ENCODE results near the gene WARS2.

The WARS2 gene

GRCh38 chr1:119108988-119109387, 31.5 kb downstream of the WARS2 start:
- no peak for TF ChIP-seq CTCF (IDR thresholded peaks at IDR 0.05; ENCODE audit: insufficient read depth, low read length, poor library complexity, severe bottlenecking)
- Histone ChIP-seq H3K36me3 (ENCODE audit: control insufficient read depth, insufficient read depth, low read length) (no peaks in the 10 kb centered on the region), H3K4me3 (replicated peaks; ENCODE audit: low read depth, low read length) (no peak overlapping the region), H3K27me3 (replicated peaks; ENCODE audit: control insufficient read depth, insufficient read depth, low read length) (no peaks in the 10 kb centered on the region)
- DNase-seq (ENCODE audit: extremely low read depth, insufficient read length): no peak

- no peak overlapping the region for H3K4me3 ChIP-seq (replicated peaks; ENCODE audit: low read depth, low read length)
- no peak for TF ChIP-seq CTCF (IDR thresholded peaks at IDR 0.05; ENCODE audit: insufficient read depth, low read length, poor library complexity, severe bottlenecking)
- H3K27me3 ChIP-seq (replicated peaks; ENCODE audit: control insufficient read depth, insufficient read depth, low read length): no peaks in the 10 kb centered on the region
- no peak for DNase-seq (ENCODE audit: extremely low read depth, insufficient read length)
- no peaks in the 10 kb centered on the region for H3K36me3 ChIP-seq (ENCODE audit: control insufficient read depth, insufficient read depth, low read length)
Observed at GRCh38 chr1:119103764-119104163, 36.7 kb downstream of the WARS2 start.

GRCh38 chr1:119102051-119102450, 38.4 kb downstream of the WARS2 start:
- Histone ChIP-seq H3K36me3 (ENCODE audit: control insufficient read depth, insufficient read depth, low read length) (no peaks in the 10 kb centered on the region), H3K4me3 (replicated peaks; ENCODE audit: low read depth, low read length) (no peak overlapping the region), H3K27me3 (replicated peaks; ENCODE audit: control insufficient read depth, insufficient read depth, low read length) (no peaks in the 10 kb centered on the region)
- no peak for DNase-seq (ENCODE audit: extremely low read depth, insufficient read length)
- no peak for TF ChIP-seq CTCF (IDR thresholded peaks at IDR 0.05; ENCODE audit: insufficient read depth, low read length, poor library complexity, severe bottlenecking)

GRCh38 chr1:119101563-119101962, 38.9 kb downstream of the WARS2 start:
- no peak overlapping the region for H3K4me3 ChIP-seq (replicated peaks; ENCODE audit: low read depth, low read length)
- no peak for TF ChIP-seq CTCF (IDR thresholded peaks at IDR 0.05; ENCODE audit: insufficient read depth, low read length, poor library complexity, severe bottlenecking)
- no peaks in the 10 kb centered on the region for H3K27me3 ChIP-seq (replicated peaks; ENCODE audit: control insufficient read depth, insufficient read depth, low read length)
- no peak for DNase-seq (ENCODE audit: extremely low read depth, insufficient read length)
- H3K36me3 ChIP-seq (ENCODE audit: control insufficient read depth, insufficient read depth, low read length): no peaks in the 10 kb centered on the region

- DNase-seq (ENCODE audit: extremely low read depth, insufficient read length): no peak
- TF ChIP-seq CTCF (IDR thresholded peaks at IDR 0.05; ENCODE audit: insufficient read depth, low read length, poor library complexity, severe bottlenecking): no peak
- H3K27me3 ChIP-seq (replicated peaks; ENCODE audit: control insufficient read depth, insufficient read depth, low read length): no peaks in the 10 kb centered on the region
- H3K4me3 ChIP-seq (replicated peaks; ENCODE audit: low read depth, low read length): no peak overlapping the region
- H3K36me3 ChIP-seq (ENCODE audit: control insufficient read depth, insufficient read depth, low read length): no peaks in the 10 kb centered on the region
Observed at GRCh38 chr1:119099775-119100174, 40.7 kb downstream of the WARS2 start.

GRCh38 chr1:119097380-119097779, 43.1 kb downstream of the WARS2 start:
- H3K4me3 ChIP-seq (replicated peaks; ENCODE audit: low read depth, low read length): no peak overlapping the region
- no peak for TF ChIP-seq CTCF (IDR thresholded peaks at IDR 0.05; ENCODE audit: insufficient read depth, low read length, poor library complexity, severe bottlenecking)
- H3K36me3 ChIP-seq (ENCODE audit: control insufficient read depth, insufficient read depth, low read length): no peaks in the 10 kb centered on the region
- no peak for DNase-seq (ENCODE audit: extremely low read depth, insufficient read length)
- H3K27me3 ChIP-seq (replicated peaks; ENCODE audit: control insufficient read depth, insufficient read depth, low read length): no peaks in the 10 kb centered on the region

Measured in GM06990 (cell line).